Measurements from ENCODE around the gene DYRK1B. TPM values are rescaled to one million over a fixed set of nuclear protein-coding genes. Genes with fewer than 3 reads are reported as not detected.

The DYRK1B gene
- total RNA-seq, 1 experiment from 2014 or later: 16.0 TPM

GRCh38 chr19:39795001-39795400 lies 39.0 kb downstream of the DYRK1B start:
- Histone ChIP-seq H3K4me3 (ENCODE audit: low read depth, low read length, poor library complexity, severe bottlenecking) (no peak overlapping the region), H3K27ac (ENCODE audit: low read depth, low read length, poor library complexity, severe bottlenecking) (no peak overlapping the region), H3K4me1 (ENCODE audit: insufficient read depth, low read length, poor library complexity, severe bottlenecking) (no peaks in the 10 kb centered on the region), H3K27me3 (replicated peaks; ENCODE audit: insufficient read depth, low read depth, low read length, poor library complexity) (peaks cover 19% of the 10 kb centered on the region), H3K36me3 (ENCODE audit: insufficient read depth, low read length, poor library complexity, severe bottlenecking) (no peaks in the 10 kb centered on the region), H3K9me3 (ENCODE audit: low read depth, low read length, poor library complexity, severe bottlenecking) (no peaks in the 10 kb centered on the region)
- no peak for TF ChIP-seq EZH2 (IDR thresholded peaks at IDR 0.05; ENCODE audit: borderline replicate concordance, low read depth, low read length, poor library complexity, severe bottlenecking)
- TF ChIP-seq CTCF (conservative IDR thresholded peaks at IDR 0.05; ENCODE audit: low read depth, low read length): no peak
- POLR2A ChIA-PET (ENCODE audit: low non-redundant PET): no interaction called here
- DNase-seq (ENCODE audit: low spot score): peak; percentile 25
- intact Hi-C loops (cut with micrococcal nuclease; ENCODE audit: unreplicated experiment): no loop called here
- no TSS peak for BruUV-seq (replicated peaks)
- CTCF ChIA-PET: interaction anchor here (0.7 kb wide), 1 partner anchor 24 kb away, joined by 3 read pairs; no protein-coding TSS in a partner anchor

- Histone ChIP-seq H3K27me3 (replicated peaks; ENCODE audit: insufficient read depth, low read depth, low read length, poor library complexity) (peaks cover 15% of the 10 kb centered on the region), H3K36me3 (ENCODE audit: insufficient read depth, low read length, poor library complexity, severe bottlenecking) (no peaks in the 10 kb centered on the region), H3K4me3 (ENCODE audit: low read depth, low read length, poor library complexity, severe bottlenecking) (peak overlapping the region; percentile 36), H3K9me3 (ENCODE audit: low read depth, low read length, poor library complexity, severe bottlenecking) (no peaks in the 10 kb centered on the region), H3K27ac (ENCODE audit: low read depth, low read length, poor library complexity, severe bottlenecking) (no peak overlapping the region), H3K4me1 (ENCODE audit: insufficient read depth, low read length, poor library complexity, severe bottlenecking) (no peaks in the 10 kb centered on the region)
- POLR2A ChIA-PET (ENCODE audit: low non-redundant PET): no interaction called here
- intact Hi-C loops (cut with micrococcal nuclease; ENCODE audit: unreplicated experiment): no loop called here
- DNase-seq (ENCODE audit: low spot score): peak; percentile 88
- CTCF ChIA-PET: interaction anchor here (0.5 to 1.4 kb wide), 8 partner anchors 23 to 672 kb away, joined by 3 to 6 read pairs (median 4); partner anchors contain the start of genes DYRK1B and PSMC4
- no peak for TF ChIP-seq EZH2 (IDR thresholded peaks at IDR 0.05; ENCODE audit: borderline replicate concordance, low read depth, low read length, poor library complexity, severe bottlenecking)
- TF ChIP-seq CTCF (conservative IDR thresholded peaks at IDR 0.05; ENCODE audit: low read depth, low read length): peak; percentile 96
- no TSS peak for BruUV-seq (replicated peaks)
Observed at GRCh38 chr19:39792999-39793546, 40.9 kb downstream of the DYRK1B start.

- intact Hi-C loops (cut with micrococcal nuclease; ENCODE audit: unreplicated experiment): no loop called here
- Histone ChIP-seq H3K36me3 (ENCODE audit: insufficient read depth, low read length, poor library complexity, severe bottlenecking) (no peaks in the 10 kb centered on the region), H3K27ac (ENCODE audit: low read depth, low read length, poor library complexity, severe bottlenecking) (no peak overlapping the region), H3K4me3 (ENCODE audit: low read depth, low read length, poor library complexity, severe bottlenecking) (no peak overlapping the region), H3K4me1 (ENCODE audit: insufficient read depth, low read length, poor library complexity, severe bottlenecking) (no peaks in the 10 kb centered on the region), H3K27me3 (replicated peaks; ENCODE audit: insufficient read depth, low read depth, low read length, poor library complexity) (peaks cover 33% of the 10 kb centered on the region), H3K9me3 (ENCODE audit: low read depth, low read length, poor library complexity, severe bottlenecking) (no peaks in the 10 kb centered on the region)
- no TSS peak for BruUV-seq (replicated peaks)
- POLR2A ChIA-PET (ENCODE audit: low non-redundant PET): no interaction called here
- CTCF ChIA-PET: no interaction called here
- no peak for DNase-seq (ENCODE audit: low spot score)
- TF ChIP-seq EZH2 (IDR thresholded peaks at IDR 0.05; ENCODE audit: borderline replicate concordance, low read depth, low read length, poor library complexity, severe bottlenecking) (no peak), CTCF (conservative IDR thresholded peaks at IDR 0.05; ENCODE audit: low read depth, low read length) (no peak)
Observed at GRCh38 chr19:39788244-39788643, 45.7 kb downstream of the DYRK1B start.

Measured in A673 (cell line).